ENCODE measurements around the gene IQGAP1.
A peak's percentile ranks its signal among the peaks of the same experiment; 100 is the strongest.
"Not testable (repeated sequence)": the region's sequence is repeated elsewhere in the genome, so short reads cannot be mapped to it uniquely, and the experiment has no call there.

IQGAP1 gene

GRCh38 chr15:90487186-90487585, 99.1 kb downstream of the IQGAP1 start:
- DNase-seq = no peak

GRCh38 chr15:90489514-90489913, 101.5 kb downstream of the IQGAP1 start:
- DNase-seq = no peak

DNA sequence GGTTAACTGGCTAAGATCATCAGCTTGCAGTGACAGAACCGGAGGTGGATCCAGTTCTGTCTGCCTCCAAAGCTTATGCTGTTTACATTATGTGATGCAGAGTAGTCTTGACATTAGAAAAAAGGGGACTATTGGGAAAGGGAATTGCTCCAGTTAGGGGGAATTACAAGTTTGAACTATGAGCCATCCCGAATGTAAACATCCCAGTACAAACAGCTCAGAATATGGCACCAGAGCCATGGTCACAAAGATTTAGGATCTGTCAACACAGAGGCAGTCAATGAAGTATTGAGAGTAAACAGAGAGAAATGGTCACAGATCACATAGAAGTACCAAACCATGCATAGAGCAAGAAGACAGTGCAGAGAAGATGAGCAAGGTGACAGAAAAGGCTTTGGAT, 101.9 kb downstream of the IQGAP1 start:
- no peak for DNase-seq

- no peak for DNase-seq
These were observed 105.6 kb downstream of the IQGAP1 start for GRCh38 chr15:90493647-90494046.

GRCh38 chr15:90495067-90495466, 107.0 kb downstream of the IQGAP1 start:
- DNase-seq = no peak

DNA sequence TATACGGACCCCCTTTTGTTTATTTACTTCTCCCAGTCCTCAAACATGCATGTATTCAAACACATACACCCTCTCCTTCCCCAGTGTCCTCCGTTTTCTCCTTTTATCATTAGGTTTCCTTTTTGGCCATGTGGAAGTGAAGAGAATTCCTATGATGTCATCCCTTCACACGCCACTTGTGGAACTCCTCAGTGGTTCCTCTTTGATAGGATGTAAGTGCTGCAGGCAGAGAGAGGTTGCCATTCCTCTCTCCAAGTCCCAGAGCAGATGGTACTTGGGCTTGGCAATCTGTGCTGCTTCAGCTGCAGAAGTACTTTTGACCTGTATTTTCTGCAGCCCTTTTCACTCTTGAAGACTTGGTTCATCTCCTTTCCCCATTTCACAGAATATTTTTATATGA, 108.7 kb downstream of the IQGAP1 start:
- DNase-seq = no peak

GRCh38 chr15:90497376-90497775, 109.3 kb downstream of the IQGAP1 start:
- no peak for DNase-seq

DNA sequence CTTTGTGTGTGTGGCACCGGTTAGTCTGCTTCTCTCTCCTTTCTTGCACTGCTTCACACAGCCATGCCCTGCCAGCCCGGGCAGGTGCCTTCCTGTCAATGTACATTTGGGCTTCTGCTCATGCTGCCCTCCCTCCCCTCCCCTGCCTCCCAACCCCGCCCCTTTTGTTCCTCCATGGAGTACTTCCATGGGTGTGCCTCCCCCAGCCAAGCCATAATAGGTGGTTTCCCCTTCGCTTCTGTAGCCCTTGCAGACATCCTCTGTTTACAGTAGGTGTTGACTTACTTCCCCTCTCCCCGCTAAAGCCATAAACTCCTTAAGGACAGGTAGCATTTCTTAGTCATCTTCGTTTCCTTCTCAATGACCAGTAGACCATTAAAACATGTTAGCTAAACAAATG, 109.9 kb downstream of the IQGAP1 start:
- no peak for DNase-seq

DNA sequence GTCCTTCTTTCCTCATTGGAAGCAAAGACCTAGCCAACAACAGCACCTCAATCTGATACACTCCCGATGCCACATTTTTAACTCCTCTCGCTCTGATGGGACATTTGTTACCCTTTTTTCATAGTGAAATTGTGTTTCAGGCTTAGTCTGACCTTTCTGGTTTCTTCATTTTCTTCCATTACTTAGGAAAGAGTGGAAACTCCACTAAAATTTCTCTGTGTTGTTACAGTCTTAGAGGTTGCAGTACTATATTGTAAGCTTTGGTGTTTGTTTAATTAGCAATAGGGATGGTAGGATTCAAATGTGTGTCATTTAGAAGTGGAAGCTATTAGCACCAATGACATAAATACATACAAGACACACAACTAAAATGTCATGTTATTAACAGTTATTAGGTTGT, 112.1 kb downstream of the IQGAP1 start:
- no peak for DNase-seq

GRCh38 chr15:90501898-90502297, 113.9 kb downstream of the IQGAP1 start:
- no peak for DNase-seq

GRCh38 chr15:90510781-90511180, 122.7 kb downstream of the IQGAP1 start:
- DNase-seq = not testable (repeated sequence)

GRCh38 chr15:90511211-90511618, 123.2 kb downstream of the IQGAP1 start:
- DNase-seq = not testable (repeated sequence)

GRCh38 chr15:90512276-90512675, 124.2 kb downstream of the IQGAP1 start:
- DNase-seq = peak; percentile 39

GRCh38 chr15:90512981-90513380, 124.9 kb downstream of the IQGAP1 start:
- DNase-seq = peak; percentile 63

DNA sequence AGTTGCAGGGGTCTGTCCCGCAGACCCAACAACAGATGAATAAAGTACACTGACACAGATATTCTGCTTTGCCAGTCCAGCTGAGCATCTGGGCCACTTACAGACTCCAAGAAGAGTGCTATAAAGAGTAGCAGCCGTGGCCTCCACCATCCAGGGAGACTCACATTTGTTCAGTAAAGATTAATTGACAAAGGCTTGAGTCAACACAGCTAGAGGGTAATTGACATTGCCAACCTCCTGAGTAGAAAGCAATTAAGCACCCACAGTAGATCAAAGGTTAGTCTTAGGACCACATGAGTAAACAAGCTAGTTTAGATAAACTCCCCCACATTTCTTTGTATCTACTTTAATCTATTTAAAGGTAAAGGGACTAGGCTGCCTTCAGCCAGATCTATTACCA, 125.4 kb downstream of the IQGAP1 start:
- DNase-seq = no peak

DNA sequence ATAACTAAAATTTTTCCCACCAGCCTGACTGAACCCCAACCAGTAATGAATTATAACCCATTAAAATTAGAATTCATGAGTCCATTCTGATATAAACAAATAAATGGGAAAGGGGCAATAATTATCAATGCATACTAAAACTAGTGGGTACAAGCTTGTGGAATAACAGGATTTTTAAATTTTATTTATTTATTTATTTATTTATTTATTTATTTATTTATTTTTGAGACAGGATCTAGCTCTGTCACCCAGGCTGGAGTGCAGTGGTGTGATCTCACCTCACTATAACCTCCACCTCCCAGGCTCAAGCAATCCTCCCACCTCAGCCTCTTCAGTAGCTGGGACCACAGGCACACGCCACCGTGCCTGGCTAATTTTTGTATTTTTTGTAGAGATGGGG, 125.9 kb downstream of the IQGAP1 start:
- DNase-seq = not testable (repeated sequence)

DNA sequence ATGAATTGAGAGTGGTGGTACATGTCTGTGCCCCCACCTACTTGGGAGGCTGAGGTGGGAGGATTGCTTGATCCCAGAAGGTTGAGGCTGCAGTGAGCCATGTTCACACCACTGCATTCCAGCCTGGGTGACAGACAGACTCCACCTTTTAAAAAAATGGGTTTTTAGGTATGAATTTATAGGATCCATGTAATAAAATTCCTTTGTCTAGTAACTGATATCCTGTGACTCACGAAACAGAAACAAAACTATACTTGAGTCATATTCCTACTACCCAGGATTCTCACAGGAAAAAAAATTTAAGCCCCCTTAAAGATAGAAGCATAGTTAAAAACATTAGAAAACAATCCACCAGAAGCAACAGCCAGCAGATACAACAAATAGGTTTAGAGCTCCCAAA, 131.6 kb downstream of the IQGAP1 start:
- no peak for DNase-seq

- no peak for DNase-seq
These were observed 132.3 kb downstream of the IQGAP1 start for GRCh38 chr15:90520365-90520764.

GRCh38 chr15:90523373-90523772, 135.3 kb downstream of the IQGAP1 start:
- DNase-seq = no peak

DNA sequence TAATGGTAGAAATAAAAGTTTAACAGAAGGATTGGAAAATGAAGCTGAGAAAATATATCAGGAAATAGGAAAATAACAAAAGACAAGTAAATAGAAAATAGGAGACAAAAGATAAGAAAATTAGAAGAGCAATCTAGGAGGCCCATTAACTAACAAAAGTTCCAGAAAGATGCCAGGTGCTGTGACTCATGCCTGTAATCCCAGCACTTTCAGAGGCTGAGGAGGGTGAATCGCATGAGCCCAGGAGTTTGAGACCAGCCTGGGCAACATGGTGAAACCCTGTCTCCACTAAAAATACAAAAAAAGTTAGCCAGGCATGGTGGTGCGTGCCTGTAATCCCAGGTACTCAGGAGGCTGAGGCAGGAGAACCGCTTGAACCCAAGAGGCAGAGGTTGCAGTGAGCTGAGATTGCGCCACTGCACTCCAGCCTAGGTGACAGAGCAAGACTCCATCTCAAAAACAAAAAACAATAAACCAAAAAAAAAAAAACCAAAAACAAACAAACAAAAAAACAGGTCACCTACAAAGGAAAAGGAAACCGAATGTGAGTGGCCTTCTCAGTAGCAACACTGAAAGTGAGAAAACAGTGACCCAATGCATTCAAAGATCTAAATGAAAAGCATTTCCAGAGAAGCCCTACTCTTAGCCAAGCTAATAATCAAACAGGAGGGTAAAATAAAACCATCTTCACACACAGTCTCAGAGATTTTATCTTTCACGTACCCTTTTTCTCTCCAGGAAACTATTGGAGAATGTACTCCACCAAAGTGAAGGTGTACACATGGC, 136.2 kb downstream of the IQGAP1 start:
- DNase-seq = not testable (repeated sequence)

DNA sequence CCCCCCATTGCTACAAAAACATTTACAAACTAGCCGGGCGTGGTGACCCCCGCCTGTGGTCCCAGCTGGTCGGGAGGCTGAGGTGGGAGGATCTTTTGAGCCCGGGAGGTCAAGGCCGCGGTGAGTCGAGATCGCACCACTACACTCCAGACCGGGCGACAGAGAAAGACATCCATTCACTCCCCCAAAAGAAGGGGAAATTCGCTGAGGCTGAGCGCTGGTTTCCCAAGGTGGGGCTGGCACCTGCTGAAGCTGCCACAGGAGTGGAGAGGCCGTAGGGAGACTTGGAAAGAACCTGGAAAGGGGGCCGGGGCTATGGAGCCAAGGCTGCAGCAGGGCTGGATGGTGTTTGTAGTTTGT, 140.9 kb downstream of the IQGAP1 start:
- DNase-seq = no peak

- DNase-seq = peak; percentile 11
These were observed 141.6 kb downstream of the IQGAP1 start, which contains the start of gene CRTC3 for GRCh38 chr15:90529371-90530249. CRTC3 (plus strand) TSS chr15:90529923; CDS start chr15:90530072, 149 bp downstream.

DNA sequence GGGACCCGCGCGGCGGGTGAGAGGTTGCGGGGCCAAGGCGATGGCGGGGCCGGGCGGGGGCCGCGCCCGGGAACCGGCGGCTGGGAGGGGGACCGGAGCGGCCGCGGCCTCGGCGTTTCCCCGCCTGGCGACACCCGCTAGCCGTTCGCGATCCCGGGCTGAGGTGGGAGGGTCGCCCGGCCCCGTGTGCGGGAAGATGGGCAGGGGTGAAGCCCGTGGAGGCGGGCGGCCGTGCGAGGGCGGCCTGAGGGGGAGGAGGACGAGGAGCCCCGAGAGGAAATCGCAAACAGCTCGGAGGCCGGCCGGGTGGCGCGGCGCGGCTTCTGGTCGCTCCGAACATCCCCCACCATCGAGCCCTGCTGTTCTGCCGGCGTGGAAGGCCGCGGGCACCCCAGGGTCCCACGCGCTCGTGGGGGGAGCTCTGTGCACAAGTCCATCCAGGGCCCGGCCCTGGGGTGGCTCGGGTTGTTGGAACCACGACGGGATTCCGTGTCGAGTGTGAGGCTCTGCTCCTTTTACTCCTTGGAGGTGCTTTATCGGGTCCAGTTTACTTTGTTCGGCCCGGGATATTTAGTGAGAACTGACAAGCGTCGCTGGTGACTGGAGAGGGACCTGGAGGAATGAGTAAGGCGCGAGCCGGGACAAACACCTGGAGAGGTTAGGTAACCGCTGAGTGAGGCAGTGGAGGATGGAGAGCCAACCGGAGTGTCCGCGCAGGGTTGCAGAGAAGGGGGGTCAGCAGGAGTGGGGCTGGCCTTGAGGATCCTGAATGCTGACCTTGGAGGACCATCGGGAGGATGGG, 142.4 kb downstream of the IQGAP1 start:
- DNase-seq = no peak

Data from MV-4-11 (cell line).